ENCODE measurements around the gene MPG. TPM values are rescaled to one million over a fixed set of nuclear protein-coding genes. Genes with fewer than 3 reads are reported as not detected.

The MPG gene
- total RNA-seq, 1 experiment from 2014 or later: 85.7 TPM

DNA sequence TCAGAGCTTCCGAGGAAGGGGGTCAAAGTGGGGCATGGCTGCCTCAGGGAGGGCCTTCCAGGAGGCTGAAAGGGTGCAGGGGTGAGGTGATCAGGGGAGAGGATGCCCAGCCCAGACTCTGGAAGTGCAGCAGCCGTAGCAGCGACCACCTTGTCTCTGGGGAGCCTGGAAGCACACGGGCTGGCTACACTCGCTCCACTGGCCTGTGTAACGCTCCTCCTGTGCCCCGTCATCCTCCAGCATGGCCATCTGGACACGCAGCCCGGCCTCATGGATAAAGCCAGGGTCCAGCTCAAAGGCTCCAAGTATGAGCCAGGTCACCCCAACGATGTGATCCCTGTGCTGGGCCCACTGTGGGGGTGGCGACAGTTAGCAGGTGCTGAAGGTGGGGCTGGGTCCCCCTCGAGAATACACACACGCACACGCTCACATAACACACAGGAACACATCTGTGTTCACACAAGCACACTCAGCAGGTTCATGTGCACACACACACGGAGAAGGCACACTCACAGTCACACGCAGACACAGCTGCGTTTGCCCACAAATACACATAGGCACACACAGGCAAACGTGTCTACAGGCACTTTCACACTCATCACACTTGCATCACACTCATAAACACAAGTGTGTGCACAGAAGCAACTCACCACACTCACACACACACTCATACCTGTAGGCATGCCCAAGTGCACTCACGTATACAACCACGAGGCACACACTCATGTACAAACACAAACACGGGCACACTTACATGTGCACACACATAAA lies 44.0 kb upstream of the MPG start:
- no TSS peak for BruUV-seq (replicated peaks)
- ChIA-PET POLR2A (no interaction called here), CTCF (no interaction called here)
- no peak overlapping the region for H3K4me3 ChIP-seq (ENCODE audit: low read depth in 2 of 2, low read length in 2 of 2)
- TF ChIP-seq TCF7L2 (IDR thresholded peaks at IDR 0.05; ENCODE audit: low read depth, low read length) (no peak), SIN3A (IDR thresholded peaks at IDR 0.05; ENCODE audit: borderline replicate concordance, insufficient read depth, low read depth, low read length) (no peak), POLR2AphosphoS5 (IDR thresholded peaks at IDR 0.05; ENCODE audit: low read depth, low read length) (no peak)
- TF ChIP-seq, protein P1, sequence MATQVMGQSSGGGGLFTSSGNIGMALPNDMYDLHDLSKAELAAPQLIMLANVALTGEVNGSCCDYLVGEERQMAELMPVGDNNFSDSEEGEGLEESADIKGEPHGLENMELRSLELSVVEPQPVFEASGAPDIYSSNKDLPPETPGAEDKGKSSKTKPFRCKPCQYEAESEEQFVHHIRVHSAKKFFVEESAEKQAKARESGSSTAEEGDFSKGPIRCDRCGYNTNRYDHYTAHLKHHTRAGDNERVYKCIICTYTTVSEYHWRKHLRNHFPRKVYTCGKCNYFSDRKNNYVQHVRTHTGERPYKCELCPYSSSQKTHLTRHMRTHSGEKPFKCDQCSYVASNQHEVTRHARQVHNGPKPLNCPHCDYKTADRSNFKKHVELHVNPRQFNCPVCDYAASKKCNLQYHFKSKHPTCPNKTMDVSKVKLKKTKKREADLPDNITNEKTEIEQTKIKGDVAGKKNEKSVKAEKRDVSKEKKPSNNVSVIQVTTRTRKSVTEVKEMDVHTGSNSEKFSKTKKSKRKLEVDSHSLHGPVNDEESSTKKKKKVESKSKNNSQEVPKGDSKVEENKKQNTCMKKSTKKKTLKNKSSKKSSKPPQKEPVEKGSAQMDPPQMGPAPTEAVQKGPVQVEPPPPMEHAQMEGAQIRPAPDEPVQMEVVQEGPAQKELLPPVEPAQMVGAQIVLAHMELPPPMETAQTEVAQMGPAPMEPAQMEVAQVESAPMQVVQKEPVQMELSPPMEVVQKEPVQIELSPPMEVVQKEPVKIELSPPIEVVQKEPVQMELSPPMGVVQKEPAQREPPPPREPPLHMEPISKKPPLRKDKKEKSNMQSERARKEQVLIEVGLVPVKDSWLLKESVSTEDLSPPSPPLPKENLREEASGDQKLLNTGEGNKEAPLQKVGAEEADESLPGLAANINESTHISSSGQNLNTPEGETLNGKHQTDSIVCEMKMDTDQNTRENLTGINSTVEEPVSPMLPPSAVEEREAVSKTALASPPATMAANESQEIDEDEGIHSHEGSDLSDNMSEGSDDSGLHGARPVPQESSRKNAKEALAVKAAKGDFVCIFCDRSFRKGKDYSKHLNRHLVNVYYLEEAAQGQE (IDR thresholded peaks at IDR 0.05; ENCODE audit: insufficient read depth in 1 of 2, low read depth in 2 of 2, low read length in 1 of 2): no peak
- TF ChIP-seq, protein P2, sequence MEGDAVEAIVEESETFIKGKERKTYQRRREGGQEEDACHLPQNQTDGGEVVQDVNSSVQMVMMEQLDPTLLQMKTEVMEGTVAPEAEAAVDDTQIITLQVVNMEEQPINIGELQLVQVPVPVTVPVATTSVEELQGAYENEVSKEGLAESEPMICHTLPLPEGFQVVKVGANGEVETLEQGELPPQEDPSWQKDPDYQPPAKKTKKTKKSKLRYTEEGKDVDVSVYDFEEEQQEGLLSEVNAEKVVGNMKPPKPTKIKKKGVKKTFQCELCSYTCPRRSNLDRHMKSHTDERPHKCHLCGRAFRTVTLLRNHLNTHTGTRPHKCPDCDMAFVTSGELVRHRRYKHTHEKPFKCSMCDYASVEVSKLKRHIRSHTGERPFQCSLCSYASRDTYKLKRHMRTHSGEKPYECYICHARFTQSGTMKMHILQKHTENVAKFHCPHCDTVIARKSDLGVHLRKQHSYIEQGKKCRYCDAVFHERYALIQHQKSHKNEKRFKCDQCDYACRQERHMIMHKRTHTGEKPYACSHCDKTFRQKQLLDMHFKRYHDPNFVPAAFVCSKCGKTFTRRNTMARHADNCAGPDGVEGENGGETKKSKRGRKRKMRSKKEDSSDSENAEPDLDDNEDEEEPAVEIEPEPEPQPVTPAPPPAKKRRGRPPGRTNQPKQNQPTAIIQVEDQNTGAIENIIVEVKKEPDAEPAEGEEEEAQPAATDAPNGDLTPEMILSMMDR (IDR thresholded peaks at IDR 0.05): no peak
- H3K27ac ChIP-seq (ENCODE audit: low read length): no peak overlapping the region
- ATAC-seq (no peak), DNase-seq (ENCODE audit: low read depth, low spot score) (no peak)
- H3K4me1 ChIP-seq (ENCODE audit: control insufficient read depth, insufficient read depth, low read length): no peaks in the 10 kb centered on the region
- no peaks in the 10 kb centered on the region for H3K36me3 ChIP-seq (ENCODE audit: control insufficient read depth, insufficient read depth, low read length)
- intact Hi-C loops (cut with micrococcal nuclease; ENCODE audit: unreplicated experiment) (no loop called here), in situ Hi-C loops (cut with HindIII; ENCODE audit: low pct_unique_long_range_greater_than_20kb, low sequenced_read_pairs) (no loop called here)
- no peaks in the 10 kb centered on the region for H3K27me3 ChIP-seq (ENCODE audit: control insufficient read depth, insufficient read depth, low read length)
- H3K9me3 ChIP-seq (ENCODE audit: control insufficient read depth, insufficient read depth, low read depth, low read length): no peaks in the 10 kb centered on the region

DNA sequence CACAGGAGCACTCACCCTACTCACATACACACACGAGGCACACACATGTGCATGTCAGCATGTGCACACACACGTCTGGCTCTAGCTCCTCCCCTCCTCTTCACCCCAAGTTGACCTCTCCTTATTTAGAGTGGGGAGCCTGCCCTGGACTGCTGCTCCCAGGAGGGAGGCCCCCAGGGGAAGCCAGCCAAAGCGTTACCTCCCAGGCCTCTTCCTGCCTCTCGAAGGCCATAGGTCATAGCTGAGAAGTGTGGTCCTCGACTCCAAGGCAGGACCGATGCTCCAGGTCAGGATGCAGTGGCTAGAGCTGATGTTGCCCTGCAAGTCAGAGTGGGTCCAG lies 43.4 kb upstream of the MPG start:
- 0 out of 2 replicates have a peak, but pooled peaks have one; percentile 4 for ATAC-seq

More for the DNA sequence above, 43.4 kb upstream of the MPG start:
- CTCF ChIA-PET: no interaction called here
- Histone ChIP-seq H3K36me3 (ENCODE audit: control insufficient read depth, insufficient read depth, low read length) (no peaks in the 10 kb centered on the region), H3K4me3 (ENCODE audit: low read depth in 2 of 2, low read length in 2 of 2) (no peak overlapping the region), H3K27ac (ENCODE audit: low read length) (no peak overlapping the region), H3K4me1 (ENCODE audit: control insufficient read depth, insufficient read depth, low read length) (no peaks in the 10 kb centered on the region), H3K9me3 (ENCODE audit: control insufficient read depth, insufficient read depth, low read depth, low read length) (no peaks in the 10 kb centered on the region), H3K27me3 (ENCODE audit: control insufficient read depth, insufficient read depth, low read length) (no peaks in the 10 kb centered on the region)
- DNase-seq (ENCODE audit: low read depth, low spot score): no peak
- no TSS peak for BruUV-seq (replicated peaks)
- TF ChIP-seq TCF7L2 (IDR thresholded peaks at IDR 0.05; ENCODE audit: low read depth, low read length) (no peak), SIN3A (IDR thresholded peaks at IDR 0.05; ENCODE audit: borderline replicate concordance, insufficient read depth, low read depth, low read length) (no peak), POLR2AphosphoS5 (IDR thresholded peaks at IDR 0.05; ENCODE audit: low read depth, low read length) (no peak)
- TF ChIP-seq, protein P1 (IDR thresholded peaks at IDR 0.05; ENCODE audit: insufficient read depth in 1 of 2, low read depth in 2 of 2, low read length in 1 of 2): no peak
- TF ChIP-seq, protein P2 (IDR thresholded peaks at IDR 0.05): no peak
- intact Hi-C loops (cut with micrococcal nuclease; ENCODE audit: unreplicated experiment) (no loop called here), in situ Hi-C loops (cut with HindIII; ENCODE audit: low pct_unique_long_range_greater_than_20kb, low sequenced_read_pairs) (no loop called here)
- POLR2A ChIA-PET: no interaction called here
